BJ (cell line): ENCODE measurements around the gene PTCD2. TPM values are rescaled to one million over a fixed set of nuclear protein-coding genes. Genes with fewer than 3 reads are reported as not detected.

Experiments
- CTCF ChIA-PET: fragments of 350-600 bp; formaldehyde crosslinking; extraction: SDS; loops from one replicate; lab custom pipeline; 2021; ENCODE audit warnings: antibody characterized with exemption, inconsistent platforms; lab: Yijun Ruan, JAX
- POLR2A ChIA-PET: fragments of 300-600 bp; sonication (Branson Sonifier 250); formaldehyde crosslinking; extraction: SDS; loops from one replicate; lab custom pipeline; 2021; ENCODE audit warnings: antibody characterized with exemption; lab: Charles Lee
- DNase-seq: peaks from one replicate; pipeline ENCODE4 v3.0.0-alpha.2; 2011; ENCODE audit warnings: low read depth
- H3K27me3 ChIP-seq: 2 replicates; pipeline ENCODE4 v1.6.0; 2011; ENCODE audit warnings: low read length; ENCODE audit not compliant: control insufficient read depth, insufficient read depth
- H3K36me3 ChIP-seq: 2 replicates; pipeline ENCODE4 v1.5.1; 2011; ENCODE audit warnings: low read length; ENCODE audit not compliant: control insufficient read depth, insufficient read depth
- H3K4me3 ChIP-seq: 2 replicates; pipeline ENCODE4 v1.5.1; 2011; ENCODE audit warnings: low read depth, mild to moderate bottlenecking, control low read depth, low read length
- polyA plus RNA-seq: library from polyadenylated mRNA; depleted of rRNA; stranded (reverse); fragments of >200 nt; gene quantifications from 2 replicates; pipeline ENCODE4 v1.2.3, GENCODE V29; 2011
- TF ChIP-seq, protein P1 (sequence below): IDR thresholded peaks from 2 replicates; pipeline ENCODE4 v1.5.1; 2011; ENCODE audit warnings: low read depth, mild to moderate bottlenecking, control low read depth, inconsistent platforms, low read length, moderate library complexity; ENCODE audit not compliant: insufficient read depth

PTCD2 gene
- polyA plus RNA-seq, 1 experiment: 7.7 TPM

DNA sequence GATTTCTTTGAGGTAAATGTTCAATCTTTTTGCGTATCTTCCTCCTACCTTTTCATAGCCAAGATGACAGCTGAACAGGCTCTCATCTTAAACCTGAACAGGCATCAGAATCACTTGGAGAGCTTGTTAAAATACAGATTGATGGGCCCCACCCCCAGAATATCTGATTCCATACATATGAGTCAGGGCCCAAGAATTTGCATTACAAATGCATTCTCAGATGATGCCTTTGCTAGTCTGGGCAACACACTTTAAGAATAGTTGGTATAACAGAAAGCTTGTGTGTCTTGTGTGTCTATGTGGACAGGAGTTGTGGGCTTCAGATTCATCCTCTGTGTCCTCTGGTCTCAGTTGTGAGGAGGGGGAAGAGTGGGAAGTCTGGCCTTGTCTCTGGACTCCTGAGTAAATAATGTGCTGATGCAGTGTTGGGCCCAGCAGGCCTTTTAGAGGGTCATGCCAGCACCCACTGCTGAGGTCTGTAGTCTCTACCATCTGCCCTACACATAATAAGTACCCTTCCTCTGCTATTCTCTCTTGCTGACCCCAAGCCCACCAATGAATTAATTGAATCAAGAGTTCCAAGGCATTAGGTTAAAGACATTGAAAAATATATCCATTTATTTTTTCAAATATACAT lies 43.1 kb downstream of the PTCD2 start:
- DNase-seq: no peak
- H3K27me3 ChIP-seq: no peaks in the 10 kb centered on the region
- CTCF ChIA-PET: interaction anchor here (0.6 to 1.6 kb wide), 4 partner anchors 15 to 168 kb away, joined by 3 to 4 read pairs (median 4); no protein-coding TSS in a partner anchor
- H3K36me3 ChIP-seq: peaks cover 3% of the 10 kb centered on the region
- H3K4me3 ChIP-seq: no peak overlapping the region
- TF ChIP-seq, protein P1, sequence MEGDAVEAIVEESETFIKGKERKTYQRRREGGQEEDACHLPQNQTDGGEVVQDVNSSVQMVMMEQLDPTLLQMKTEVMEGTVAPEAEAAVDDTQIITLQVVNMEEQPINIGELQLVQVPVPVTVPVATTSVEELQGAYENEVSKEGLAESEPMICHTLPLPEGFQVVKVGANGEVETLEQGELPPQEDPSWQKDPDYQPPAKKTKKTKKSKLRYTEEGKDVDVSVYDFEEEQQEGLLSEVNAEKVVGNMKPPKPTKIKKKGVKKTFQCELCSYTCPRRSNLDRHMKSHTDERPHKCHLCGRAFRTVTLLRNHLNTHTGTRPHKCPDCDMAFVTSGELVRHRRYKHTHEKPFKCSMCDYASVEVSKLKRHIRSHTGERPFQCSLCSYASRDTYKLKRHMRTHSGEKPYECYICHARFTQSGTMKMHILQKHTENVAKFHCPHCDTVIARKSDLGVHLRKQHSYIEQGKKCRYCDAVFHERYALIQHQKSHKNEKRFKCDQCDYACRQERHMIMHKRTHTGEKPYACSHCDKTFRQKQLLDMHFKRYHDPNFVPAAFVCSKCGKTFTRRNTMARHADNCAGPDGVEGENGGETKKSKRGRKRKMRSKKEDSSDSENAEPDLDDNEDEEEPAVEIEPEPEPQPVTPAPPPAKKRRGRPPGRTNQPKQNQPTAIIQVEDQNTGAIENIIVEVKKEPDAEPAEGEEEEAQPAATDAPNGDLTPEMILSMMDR: no peak
- POLR2A ChIA-PET: interaction anchor here (0.7 kb wide), 1 partner anchor 37 kb away, joined by 3 read pairs; no protein-coding TSS in a partner anchor

DNA sequence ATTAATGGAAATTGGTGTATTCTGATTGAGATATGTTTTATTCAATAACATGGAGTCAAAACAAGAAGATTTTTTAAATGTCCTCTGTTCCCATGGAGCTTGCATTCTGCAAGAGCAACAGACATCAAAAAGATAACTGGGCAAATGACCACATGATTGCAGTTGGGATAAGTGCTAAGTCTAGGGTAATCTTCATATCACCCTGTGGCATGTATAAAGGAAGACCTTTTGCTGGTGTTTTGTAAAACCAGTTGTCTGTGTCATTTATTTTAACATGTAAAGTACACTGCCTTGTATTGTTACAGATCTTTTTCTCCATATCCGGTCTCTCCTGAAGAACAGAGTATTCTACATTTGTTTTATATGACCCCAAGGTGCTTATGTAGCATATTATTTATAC lies 44.0 kb downstream of the PTCD2 start:
- no peaks in the 10 kb centered on the region for H3K27me3 ChIP-seq
- peaks cover 2% of the 10 kb centered on the region for H3K36me3 ChIP-seq
- ChIA-PET CTCF (interaction anchor here (0.6 to 1.6 kb wide), 2 partner anchors 14 to 567 kb away, joined by 3 to 4 read pairs; no protein-coding TSS in a partner anchor), POLR2A (no interaction called here)
- H3K4me3 ChIP-seq: no peak overlapping the region
- no peak for DNase-seq
- TF ChIP-seq, protein P1: no peak

DNA sequence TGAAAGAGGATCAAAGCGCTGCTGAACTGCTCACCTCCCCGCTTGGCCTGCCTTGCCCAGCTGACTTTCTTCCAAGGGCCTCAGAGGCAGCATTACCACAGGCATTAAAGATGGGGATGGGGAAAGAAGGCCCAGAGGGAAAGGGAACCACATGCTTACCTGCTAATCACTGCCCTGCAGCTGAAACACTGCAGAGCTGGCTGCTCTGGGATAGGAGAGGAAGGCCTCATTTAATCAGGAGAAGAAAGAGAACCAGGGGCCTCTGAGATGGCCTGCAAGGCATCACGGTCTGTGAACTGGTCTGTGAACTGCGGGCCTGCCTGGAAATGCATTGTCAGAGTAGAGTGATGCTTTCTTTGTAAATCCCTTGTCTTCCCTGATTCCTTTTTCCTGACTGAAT lies 44.8 kb downstream of the PTCD2 start:
- POLR2A ChIA-PET: no interaction called here
- Histone ChIP-seq H3K36me3 (no peaks in the 10 kb centered on the region; the same call in none of the 2 replicates), H3K4me3 (no peak overlapping the region), H3K27me3 (no peaks in the 10 kb centered on the region)
- CTCF ChIA-PET: interaction anchor here (0.6 to 5.5 kb wide), 9 partner anchors 15 to 553 kb away, joined by 3 to 65 read pairs (median 9); partner anchors contain the start of gene TNPO1
- DNase-seq: no peak
- TF ChIP-seq, protein P1: no peak

DNA sequence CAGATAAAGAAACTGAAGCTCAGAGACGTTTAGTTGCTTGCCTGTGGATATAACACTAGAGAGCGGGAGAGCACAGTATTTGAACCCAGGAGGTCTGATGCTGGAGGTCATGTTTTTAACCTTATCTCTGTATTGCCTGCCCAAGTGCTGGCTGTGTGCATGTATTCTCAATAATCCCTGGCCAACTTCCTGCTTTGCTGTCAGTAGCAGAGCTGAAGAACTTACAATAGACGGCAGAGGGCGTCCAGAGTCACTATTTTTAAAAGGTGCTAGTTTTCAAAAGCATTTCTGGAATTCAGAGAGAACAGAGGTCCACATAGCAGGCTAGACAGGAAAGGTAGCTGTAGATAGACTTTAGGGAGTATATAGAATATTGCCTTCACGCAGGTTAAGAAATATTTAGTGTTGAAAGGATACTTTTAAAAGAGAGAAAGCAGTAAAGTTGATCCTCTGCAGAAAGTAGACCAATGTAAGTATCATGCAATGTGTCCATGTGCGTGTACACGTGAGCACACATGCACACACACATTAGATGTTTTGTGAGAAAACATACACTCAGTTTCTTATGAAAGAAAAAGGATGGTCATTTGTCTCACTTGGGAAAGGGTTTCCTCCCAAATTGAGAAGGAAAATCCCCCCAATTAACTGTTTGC lies 46.3 kb downstream of the PTCD2 start:
- H3K4me3 ChIP-seq: no peak overlapping the region
- ChIA-PET POLR2A (interaction anchor here (0.6 kb wide), 1 partner anchor 46 kb away, joined by 3 read pairs; no protein-coding TSS in a partner anchor), CTCF (interaction anchor here (0.6 to 5.5 kb wide), 35 partner anchors 9 to 584 kb away, joined by 3 to 65 read pairs (median 4); partner anchors contain the start of gene TNPO1)
- DNase-seq: no peak
- TF ChIP-seq, protein P1: peak; percentile 80
- H3K27me3 ChIP-seq: no peaks in the 10 kb centered on the region
- H3K36me3 ChIP-seq: no peaks in the 10 kb centered on the region; the same call in none of the 2 replicates

DNA sequence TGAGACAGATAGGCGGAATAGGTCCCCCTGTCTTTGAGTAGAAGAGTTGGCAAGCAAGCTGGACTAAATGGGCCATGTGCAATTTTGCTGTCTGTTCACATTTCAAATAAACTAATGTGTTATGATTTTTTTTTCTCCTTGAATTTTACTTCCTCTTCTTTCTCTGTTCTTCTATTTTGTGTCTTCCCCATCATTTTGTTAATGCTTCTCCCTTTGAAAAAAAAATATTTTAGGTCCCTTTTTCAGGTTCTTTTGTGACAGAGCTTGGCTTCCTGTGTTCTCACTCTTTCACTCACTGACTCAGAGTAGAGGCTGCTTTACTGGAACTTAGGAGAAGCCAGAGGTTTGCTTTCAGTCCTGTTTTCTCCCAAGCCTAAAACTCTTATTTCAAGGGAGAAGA lies 48.1 kb downstream of the PTCD2 start:
- TF ChIP-seq, protein P1: no peak
- Histone ChIP-seq H3K27me3 (no peaks in the 10 kb centered on the region), H3K4me3 (no peak overlapping the region), H3K36me3 (no peaks in the 10 kb centered on the region; the same call in 1 of the 2 replicates)
- DNase-seq: no peak
- ChIA-PET POLR2A (no interaction called here), CTCF (interaction anchor here (0.7 to 5.5 kb wide), 6 partner anchors 10 to 164 kb away, joined by 3 to 65 read pairs (median 4); no protein-coding TSS in a partner anchor)
